ENCODE data around the gene MYCBP2.
"Not testable (repeated sequence)": the region's sequence is repeated elsewhere in the genome, so short reads cannot be mapped to it uniquely, and the experiment has no call there.

The MYCBP2 gene

GRCh38 chr13:77016251-77016812 is 310.6 kb downstream of the MYCBP2 start:
- DNase-seq = no peak
- in situ Hi-C loops (cut with MboI; ENCODE audit: low pct_unique_long_range_greater_than_20kb, low sequenced_read_pairs) = no loop called here

GRCh38 chr13:77014906-77015685 is 311.8 kb downstream of the MYCBP2 start:
- in situ Hi-C loops (cut with MboI; ENCODE audit: low pct_unique_long_range_greater_than_20kb, low sequenced_read_pairs) = no loop called here

GRCh38 chr13:77013853-77014542 is 312.9 kb downstream of the MYCBP2 start:
- in situ Hi-C loops (cut with MboI; ENCODE audit: low pct_unique_long_range_greater_than_20kb, low sequenced_read_pairs) = no loop called here
- DNase-seq = peak; percentile 29

More at GRCh38 chr13:77014906-77015685, 311.8 kb downstream of the MYCBP2 start:
- DNase-seq = no peak

- in situ Hi-C loops (cut with MboI; ENCODE audit: low pct_unique_long_range_greater_than_20kb, low sequenced_read_pairs); DNase-seq: not testable (repeated sequence)
These were observed 317.2 kb downstream of the MYCBP2 start for GRCh38 chr13:77009719-77010118.

- DNase-seq = no peak
- in situ Hi-C loops (cut with MboI; ENCODE audit: low pct_unique_long_range_greater_than_20kb, low sequenced_read_pairs) = no loop called here
These were observed 317.9 kb downstream of the MYCBP2 start for GRCh38 chr13:77009011-77009410.

- in situ Hi-C loops (cut with MboI; ENCODE audit: low pct_unique_long_range_greater_than_20kb, low sequenced_read_pairs); DNase-seq: not testable (repeated sequence)
These were observed 318.6 kb downstream of the MYCBP2 start for GRCh38 chr13:77008337-77008736.

- no peak for DNase-seq
- in situ Hi-C loops (cut with MboI; ENCODE audit: low pct_unique_long_range_greater_than_20kb, low sequenced_read_pairs) = no loop called here
These were observed 324.2 kb downstream of the MYCBP2 start for GRCh38 chr13:77002590-77003190.

- DNase-seq = no peak
- in situ Hi-C loops (cut with MboI; ENCODE audit: low pct_unique_long_range_greater_than_20kb, low sequenced_read_pairs) = no loop called here
These were observed 324.8 kb downstream of the MYCBP2 start for GRCh38 chr13:77001963-77002587.

- in situ Hi-C loops (cut with MboI; ENCODE audit: low pct_unique_long_range_greater_than_20kb, low sequenced_read_pairs) = no loop called here
- no peak for DNase-seq
These were observed 325.4 kb downstream of the MYCBP2 start for GRCh38 chr13:77001540-77001939.

GRCh38 chr13:77000475-77000874 is 326.4 kb downstream of the MYCBP2 start:
- peak; percentile 46 for DNase-seq
- in situ Hi-C loops (cut with MboI; ENCODE audit: low pct_unique_long_range_greater_than_20kb, low sequenced_read_pairs) = no loop called here
